ENCODE results near the gene SERPINA1.

Gene SERPINA1

DNA sequence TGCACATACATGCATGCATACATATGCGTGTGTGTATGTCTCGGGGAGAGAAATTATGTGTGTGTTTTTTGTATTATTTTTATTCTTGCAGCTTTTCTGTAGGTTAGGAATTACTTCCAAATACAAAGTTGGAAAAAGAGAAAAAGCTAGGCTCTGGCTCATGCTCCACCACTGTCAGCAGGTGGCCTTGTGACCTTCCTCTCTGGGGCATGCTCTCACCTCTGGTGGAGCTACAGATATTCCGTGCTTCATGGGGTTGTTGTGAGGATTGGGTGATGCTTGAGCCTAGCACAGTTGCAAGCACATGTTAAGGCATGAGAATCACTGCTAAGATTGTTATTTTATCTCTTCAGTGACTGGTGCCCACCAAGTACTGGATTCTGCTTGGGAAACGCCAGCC lies 58.5 kb downstream of the SERPINA1 start:
- Histone ChIP-seq H3K27ac (no peak overlapping the region), H3K4me3 (ENCODE audit: low read depth, low read length) (no peak overlapping the region), H3K27me3 (ENCODE audit: insufficient read depth, low read depth, severe bottlenecking) (no peaks in the 10 kb centered on the region), H3K36me3 (no peaks in the 10 kb centered on the region), H3K9me3 (ENCODE audit: severe bottlenecking) (no peaks in the 10 kb centered on the region)
- no peak for DNase-seq
- TF ChIP-seq, protein P1, sequence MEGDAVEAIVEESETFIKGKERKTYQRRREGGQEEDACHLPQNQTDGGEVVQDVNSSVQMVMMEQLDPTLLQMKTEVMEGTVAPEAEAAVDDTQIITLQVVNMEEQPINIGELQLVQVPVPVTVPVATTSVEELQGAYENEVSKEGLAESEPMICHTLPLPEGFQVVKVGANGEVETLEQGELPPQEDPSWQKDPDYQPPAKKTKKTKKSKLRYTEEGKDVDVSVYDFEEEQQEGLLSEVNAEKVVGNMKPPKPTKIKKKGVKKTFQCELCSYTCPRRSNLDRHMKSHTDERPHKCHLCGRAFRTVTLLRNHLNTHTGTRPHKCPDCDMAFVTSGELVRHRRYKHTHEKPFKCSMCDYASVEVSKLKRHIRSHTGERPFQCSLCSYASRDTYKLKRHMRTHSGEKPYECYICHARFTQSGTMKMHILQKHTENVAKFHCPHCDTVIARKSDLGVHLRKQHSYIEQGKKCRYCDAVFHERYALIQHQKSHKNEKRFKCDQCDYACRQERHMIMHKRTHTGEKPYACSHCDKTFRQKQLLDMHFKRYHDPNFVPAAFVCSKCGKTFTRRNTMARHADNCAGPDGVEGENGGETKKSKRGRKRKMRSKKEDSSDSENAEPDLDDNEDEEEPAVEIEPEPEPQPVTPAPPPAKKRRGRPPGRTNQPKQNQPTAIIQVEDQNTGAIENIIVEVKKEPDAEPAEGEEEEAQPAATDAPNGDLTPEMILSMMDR (IDR thresholded peaks at IDR 0.05; ENCODE audit: low read depth, low read length): no peak

DNA sequence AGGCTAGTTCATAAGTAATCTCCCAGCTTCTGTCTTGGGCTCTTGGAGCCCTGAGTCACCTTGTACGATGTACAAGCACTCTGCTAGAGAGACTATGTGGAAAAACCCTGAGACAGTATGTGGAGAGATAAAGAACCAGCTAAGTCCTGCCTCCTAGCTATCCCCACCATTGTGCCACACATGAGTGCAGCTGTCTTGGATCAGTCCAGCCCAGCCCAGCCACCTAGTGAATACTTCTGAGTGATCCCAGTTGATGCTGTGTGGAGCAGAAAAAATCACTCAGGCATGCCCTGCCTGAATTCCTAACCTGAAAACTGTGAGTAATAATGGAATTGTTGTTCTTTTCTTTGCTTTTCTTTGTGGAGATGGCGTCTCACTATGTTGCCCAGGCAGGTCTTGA lies 60.2 kb downstream of the SERPINA1 start:
- TF ChIP-seq, protein P1 (IDR thresholded peaks at IDR 0.05; ENCODE audit: low read depth, low read length): no peak
- DNase-seq: no peak
- Histone ChIP-seq H3K27me3 (ENCODE audit: insufficient read depth, low read depth, severe bottlenecking) (no peaks in the 10 kb centered on the region), H3K9me3 (ENCODE audit: severe bottlenecking) (no peaks in the 10 kb centered on the region), H3K27ac (no peak overlapping the region), H3K36me3 (no peaks in the 10 kb centered on the region), H3K4me3 (ENCODE audit: low read depth, low read length) (no peak overlapping the region)
